Left lobe of liver (tissue), 2 donors: ENCODE data around the gene CASD1. TPM values are rescaled to one million over a fixed set of nuclear protein-coding genes. Genes with fewer than 3 reads are reported as not detected.

Experiments
- ATAC-seq: fragments of 200-7000 bp; cut with Tn5 transposase; one replicate; pipeline ENCODE4 v1.9.1; 2020; ENCODE audit warnings: mild to moderate bottlenecking, moderate library complexity
- DNase-seq: peaks from one replicate; pipeline ENCODE4 v3.0.0-alpha.2; 2020; ENCODE audit warnings: low spot score
- total RNA-seq: library from RNA; stranded (reverse); gene quantifications from one replicate; pipeline ENCODE4 v1.2.1, GENCODE V29; 2021
- donor health status: DM: no; HTN: no; CAD: no; lungs with moderate emphysema.
- donor health status: DM: no; HTN: yes; CAD: no.

The CASD1 gene
- total RNA-seq, 1 donor from 2014 or later: 4.7 TPM

DNA sequence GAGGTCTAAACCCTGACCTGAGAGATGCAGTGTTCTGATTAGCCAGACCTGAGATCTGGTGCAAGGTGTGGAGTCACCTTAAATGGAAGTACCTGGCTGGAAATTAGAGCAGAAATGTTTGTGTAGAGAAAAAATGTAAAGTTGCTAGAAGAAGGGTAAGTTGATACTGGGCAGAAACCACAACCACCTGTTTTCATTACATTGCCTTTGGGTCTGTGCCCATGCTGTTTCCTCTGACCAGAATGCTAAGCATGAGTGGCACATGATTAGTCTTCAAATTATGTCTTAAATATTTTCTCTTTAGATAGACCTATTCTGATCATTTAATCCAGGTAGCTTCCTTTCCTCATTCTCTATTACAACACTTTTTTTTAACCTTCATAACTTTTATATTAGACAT lies 69.0 kb downstream of the CASD1 start:
- ATAC-seq (no peak), DNase-seq (no peak)

- ATAC-seq: no peak
- no peak for DNase-seq
Observed at GRCh38 chr7:94579470-94579869, 69.9 kb downstream of the CASD1 start.

DNA sequence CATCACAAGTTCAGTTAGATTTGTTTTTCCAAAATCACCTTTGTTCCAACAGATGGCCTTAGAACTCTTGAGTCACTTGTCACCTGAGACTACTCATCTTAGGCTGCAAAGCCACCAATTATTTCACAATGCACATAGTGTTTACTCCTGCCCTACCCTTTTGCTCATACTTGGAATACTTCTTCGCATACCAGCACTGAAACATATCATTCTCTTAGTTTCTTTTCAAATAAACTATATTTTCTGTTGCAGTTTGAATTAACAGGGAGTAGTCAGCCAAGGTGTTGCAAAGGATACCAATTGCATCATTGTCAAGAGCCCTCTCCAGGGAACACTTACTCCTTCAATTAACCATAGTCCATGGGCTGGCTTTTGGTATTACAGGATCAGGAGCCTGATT lies 71.0 kb downstream of the CASD1 start:
- ATAC-seq (no peak), DNase-seq (no peak)

DNA sequence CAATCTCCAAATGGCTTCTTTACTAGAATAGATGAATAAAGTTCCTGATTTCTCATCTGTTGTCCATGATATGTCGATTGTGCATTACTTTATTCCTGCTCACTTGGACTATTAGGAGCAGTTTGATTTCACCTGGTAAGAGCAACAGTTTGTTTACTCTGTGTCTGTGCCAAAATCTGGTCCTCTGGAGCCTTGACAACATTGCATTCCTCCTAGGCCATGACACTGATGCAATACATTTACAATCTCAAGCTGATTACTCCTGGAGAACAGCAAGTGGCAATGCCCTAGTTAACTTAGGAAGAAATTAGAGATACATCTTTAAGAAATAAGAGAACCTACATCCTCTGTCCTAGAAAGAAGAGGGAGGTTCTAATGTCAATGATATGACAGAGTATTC lies 74.5 kb downstream of the CASD1 start:
- peak; percentile 98 for ATAC-seq
- DNase-seq: peak; percentile 74

GRCh38 chr7:94588075-94588474 lies 78.5 kb downstream of the CASD1 start:
- DNase-seq (no peak), ATAC-seq (no peak)

DNA sequence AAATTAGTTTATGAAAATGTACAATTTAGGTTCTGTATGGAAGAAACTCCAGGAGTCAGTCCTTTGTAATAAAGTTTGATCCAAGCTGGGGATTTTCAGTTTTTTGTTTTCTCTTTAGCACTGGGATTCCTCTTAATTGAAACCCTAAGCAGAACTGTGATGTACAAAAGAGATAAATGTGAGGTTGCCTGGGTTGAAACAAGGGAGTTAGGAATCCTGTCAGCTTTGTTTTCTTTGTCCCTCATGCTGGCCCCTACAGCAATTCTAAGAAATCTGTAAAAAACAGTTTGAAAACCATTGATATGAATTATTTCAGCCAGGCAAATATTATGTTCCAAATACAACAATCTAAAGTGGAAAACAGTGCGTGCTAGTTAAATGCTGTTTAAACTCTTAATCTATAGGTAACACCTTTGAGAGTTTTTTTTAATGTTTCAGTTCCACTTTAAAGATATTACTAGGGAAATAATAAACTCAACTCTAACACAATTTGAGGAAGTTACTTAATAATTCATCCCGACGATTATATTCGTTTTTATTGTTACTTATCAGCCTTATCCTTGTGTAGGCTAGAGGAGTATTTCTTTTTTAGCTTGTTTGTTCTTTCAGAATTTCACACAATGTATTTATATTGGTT lies 81.0 kb downstream of the CASD1 start:
- no peak for ATAC-seq
- no peak for DNase-seq

- no peak for ATAC-seq
Observed at GRCh38 chr7:94591176-94591575, 81.6 kb downstream of the CASD1 start.

GRCh38 chr7:94594882-94595281 lies 85.3 kb downstream of the CASD1 start:
- DNase-seq (no peak), ATAC-seq (peak; percentile 93)

More at GRCh38 chr7:94591176-94591575, 81.6 kb downstream of the CASD1 start:
- no peak for DNase-seq

DNA sequence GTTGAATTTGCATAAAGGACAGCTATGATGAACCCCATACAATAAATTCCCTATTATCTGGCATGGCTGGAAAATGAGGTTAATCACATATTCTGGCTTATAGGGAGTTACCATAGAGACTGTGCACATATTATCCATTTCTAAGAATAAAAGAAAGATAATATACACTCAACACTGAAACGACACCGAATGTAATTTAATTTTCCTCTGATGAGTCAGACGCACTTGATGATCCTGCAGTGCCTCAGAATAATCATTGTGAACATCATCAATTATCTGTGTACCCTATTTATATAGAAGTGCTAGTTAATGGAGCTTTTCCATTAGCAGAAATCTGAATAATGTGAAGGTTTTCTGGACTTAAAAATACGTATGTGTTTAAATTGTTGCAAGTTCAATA lies 86.1 kb downstream of the CASD1 start:
- DNase-seq (no peak), ATAC-seq (no peak)

DNA sequence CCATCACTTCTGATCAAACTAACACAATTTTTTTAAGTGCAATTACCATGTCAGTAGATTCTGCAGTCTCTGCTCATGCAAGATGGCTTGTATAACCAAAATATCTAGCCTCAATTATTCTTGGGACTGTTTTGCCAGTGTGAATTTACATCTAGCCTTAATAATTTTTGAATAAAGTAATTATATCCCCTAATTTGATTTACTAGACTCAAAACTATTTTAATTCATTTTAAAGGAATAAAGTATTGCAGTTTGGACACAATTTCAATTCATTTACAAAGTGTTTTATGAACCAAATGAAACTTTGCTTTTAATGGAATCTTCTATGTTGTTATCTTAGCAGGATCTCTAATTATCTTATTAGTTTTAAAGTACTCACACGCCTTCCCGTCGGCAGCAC lies 90.7 kb downstream of the CASD1 start:
- ATAC-seq: no peak
- DNase-seq: no peak

GRCh38 chr7:94602181-94602580 lies 92.6 kb downstream of the CASD1 start:
- no peak for DNase-seq
- ATAC-seq: no peak

GRCh38 chr7:94605031-94605430 lies 95.4 kb downstream of the CASD1 start:
- DNase-seq: no peak

More at GRCh38 chr7:94605031-94605430, 95.4 kb downstream of the CASD1 start:
- ATAC-seq: no peak

Other genes with a start within 250 kb of the CASD1 start
- 11.8 TPM for gene COL1A2, start 114.9 kb upstream of the CASD1 start, total RNA-seq
- 6.5 TPM for gene SGCE, start 146.3 kb downstream of the CASD1 start, total RNA-seq